Muscle layer of colon (tissue), 2 donors: ENCODE results near the gene PIWIL4.

Experiments used
- H3K27ac ChIP-seq: one replicate; pipeline ENCODE4 v1.7.0; 2013; ENCODE audit warnings: low read depth, mild to moderate bottlenecking, low read length, moderate library complexity
- H3K27me3 ChIP-seq, 2 donors: one replicate each; pipeline ENCODE4 v1.7.0; 2013; ENCODE audit warnings: low read length in 2 of 2, mild to moderate bottlenecking in 2 of 2; ENCODE audit not compliant: insufficient read depth in 2 of 2, control insufficient read depth in 1 of 2
- H3K36me3 ChIP-seq: one replicate; pipeline ENCODE4 v1.7.0; 2013; ENCODE audit warnings: mild to moderate bottlenecking, low read length; ENCODE audit not compliant: insufficient read depth
- H3K4me1 ChIP-seq: one replicate; pipeline ENCODE4 v1.7.0; 2013; ENCODE audit warnings: mild to moderate bottlenecking, low read length; ENCODE audit not compliant: insufficient read depth
- H3K4me3 ChIP-seq, 2 donors: one replicate each; pipeline ENCODE4 v1.7.0; 2013; ENCODE audit warnings: low read length in 2 of 2, low read depth in 1 of 2, mild to moderate bottlenecking in 1 of 2, moderate library complexity in 1 of 2
- H3K9ac ChIP-seq: one replicate; pipeline ENCODE4 v1.7.0; 2013; ENCODE audit warnings: low read length
- H3K9me3 ChIP-seq: one replicate; pipeline ENCODE4 v1.7.0; 2013; ENCODE audit warnings: mild to moderate bottlenecking, low read length
- donor health status: abdominal sarcoma.
- donor health status: Adenocarcinoma of cecum.

Gene PIWIL4

GRCh38 chr11:94533696-94534630 is 33.2 kb upstream of the PIWIL4 start:
- Histone ChIP-seq H3K4me1 (no peaks in the 10 kb centered on the region), H3K36me3 (no peaks in the 10 kb centered on the region), H3K9me3 (no peaks in the 10 kb centered on the region), H3K4me3 (no peak overlapping the region), H3K27ac (no peak overlapping the region), H3K9ac (no peak overlapping the region), H3K27me3 (no peaks in the 10 kb centered on the region)

DNA sequence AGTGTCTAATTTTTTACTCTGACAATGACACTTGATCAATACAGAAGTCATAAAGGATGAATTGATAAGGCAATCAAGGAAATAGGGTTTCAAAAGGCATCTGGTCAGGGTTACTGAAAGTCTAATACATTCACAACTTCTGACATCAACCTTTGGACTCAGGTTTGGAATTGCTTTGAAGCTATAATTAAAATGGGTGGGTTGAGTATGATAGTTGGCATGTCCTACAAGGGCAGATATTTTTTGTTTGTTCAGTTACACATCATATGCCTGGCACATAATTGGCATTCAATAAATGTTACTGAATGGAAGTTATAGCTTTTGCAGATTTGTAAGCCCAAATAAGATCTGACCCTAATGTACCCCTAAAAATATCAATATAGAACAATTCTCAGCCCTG is 30.8 kb upstream of the PIWIL4 start:
- Histone ChIP-seq H3K36me3 (no peaks in the 10 kb centered on the region), H3K9ac (no peak overlapping the region), H3K27ac (no peak overlapping the region), H3K4me1 (no peaks in the 10 kb centered on the region), H3K27me3 (no peaks in the 10 kb centered on the region), H3K4me3 (no peak overlapping the region), H3K9me3 (no peaks in the 10 kb centered on the region)

DNA sequence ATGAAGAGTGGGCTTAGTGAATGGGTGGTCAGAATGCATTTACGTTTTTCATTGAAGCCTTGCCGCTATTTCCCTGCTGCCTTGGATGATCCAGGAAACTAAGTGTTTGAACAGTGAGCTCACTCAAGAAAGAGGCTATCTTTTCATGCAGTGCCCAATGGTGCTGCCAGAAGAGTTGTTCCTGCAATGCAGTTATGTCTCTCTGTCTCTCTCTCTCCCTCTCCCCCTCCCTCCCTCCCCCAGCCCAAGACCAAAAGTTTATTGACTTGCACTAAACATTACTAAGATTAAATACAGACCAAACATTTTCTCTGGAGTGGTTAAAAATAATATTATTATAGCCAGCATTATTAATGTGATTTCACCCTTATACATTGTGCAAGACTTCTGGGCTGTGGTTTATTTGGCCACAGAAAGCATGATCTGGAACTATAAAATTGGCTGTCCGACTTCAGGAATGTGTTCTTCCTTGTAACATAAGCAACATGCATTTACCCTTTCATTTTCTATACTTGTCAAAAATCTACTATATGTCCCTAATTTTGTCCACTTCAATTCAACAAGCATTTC is 30.1 kb upstream of the PIWIL4 start:
- no peak overlapping the region for H3K4me3 ChIP-seq
- H3K9ac ChIP-seq: no peak overlapping the region
- no peaks in the 10 kb centered on the region for H3K27me3 ChIP-seq
- no peaks in the 10 kb centered on the region for H3K36me3 ChIP-seq
- no peaks in the 10 kb centered on the region for H3K9me3 ChIP-seq
- H3K27ac ChIP-seq: no peak overlapping the region
- no peaks in the 10 kb centered on the region for H3K4me1 ChIP-seq

GRCh38 chr11:94539420-94539819 is 27.7 kb upstream of the PIWIL4 start:
- Histone ChIP-seq H3K27me3 (no peaks in the 10 kb centered on the region), H3K9me3 (no peaks in the 10 kb centered on the region), H3K36me3 (no peaks in the 10 kb centered on the region), H3K27ac (no peak overlapping the region), H3K4me1 (peaks cover 7% of the 10 kb centered on the region), H3K9ac (no peak overlapping the region), H3K4me3 (no peak overlapping the region)

- peak within 1 kb of the TSS; percentile 61 to 63 for H3K4me3 ChIP-seq
- peaks cover 34% of the 10 kb centered on the region for H3K4me1 ChIP-seq
- H3K27me3 ChIP-seq: no peaks in the 10 kb centered on the region
- no peaks in the 10 kb centered on the region for H3K9me3 ChIP-seq
- H3K27ac ChIP-seq: peak within 1 kb of the TSS; percentile 98
- peak within 1 kb of the TSS; percentile 83 for H3K9ac ChIP-seq
- H3K36me3 ChIP-seq: peaks cover 5% of the 10 kb centered on the region
Observed at GRCh38 chr11:94543695-94544645, 23.2 kb upstream of the PIWIL4 start, which contains the start of gene FUT4. FUT4 (plus strand) TSS chr11:94543921; CDS start chr11:94544134, 213 bp downstream.

GRCh38 chr11:94544646-94545263 is 22.4 kb upstream of the PIWIL4 start:
- Histone ChIP-seq H3K9ac (peak overlapping the region; percentile 83), H3K4me1 (peaks cover 38% of the 10 kb centered on the region)

DNA sequence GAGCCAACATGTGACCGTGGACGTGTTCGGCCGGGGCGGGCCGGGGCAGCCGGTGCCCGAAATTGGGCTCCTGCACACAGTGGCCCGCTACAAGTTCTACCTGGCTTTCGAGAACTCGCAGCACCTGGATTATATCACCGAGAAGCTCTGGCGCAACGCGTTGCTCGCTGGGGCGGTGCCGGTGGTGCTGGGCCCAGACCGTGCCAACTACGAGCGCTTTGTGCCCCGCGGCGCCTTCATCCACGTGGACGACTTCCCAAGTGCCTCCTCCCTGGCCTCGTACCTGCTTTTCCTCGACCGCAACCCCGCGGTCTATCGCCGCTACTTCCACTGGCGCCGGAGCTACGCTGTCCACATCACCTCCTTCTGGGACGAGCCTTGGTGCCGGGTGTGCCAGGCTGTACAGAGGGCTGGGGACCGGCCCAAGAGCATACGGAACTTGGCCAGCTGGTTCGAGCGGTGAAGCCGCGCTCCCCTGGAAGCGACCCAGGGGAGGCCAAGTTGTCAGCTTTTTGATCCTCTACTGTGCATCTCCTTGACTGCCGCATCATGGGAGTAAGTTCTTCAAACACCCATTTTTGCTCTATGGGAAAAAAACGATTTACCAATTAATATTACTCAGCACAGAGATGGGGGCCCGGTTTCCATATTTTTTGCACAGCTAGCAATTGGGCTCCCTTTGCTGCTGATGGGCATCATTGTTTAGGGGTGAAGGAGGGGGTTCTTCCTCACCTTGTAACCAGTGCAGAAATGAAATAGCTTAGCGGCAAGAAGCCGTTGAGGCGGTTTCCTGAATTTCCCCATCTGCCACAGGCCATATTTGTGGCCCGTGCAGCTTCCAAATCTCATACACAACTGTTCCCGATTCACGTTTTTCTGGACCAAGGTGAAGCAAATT is 21.7 kb upstream of the PIWIL4 start:
- no peak overlapping the region for H3K9ac ChIP-seq
- H3K27ac ChIP-seq: peak overlapping the region; percentile 35
- H3K9me3 ChIP-seq: no peaks in the 10 kb centered on the region
- H3K36me3 ChIP-seq: peaks cover 5% of the 10 kb centered on the region
- no peaks in the 10 kb centered on the region for H3K27me3 ChIP-seq
- peaks cover 38% of the 10 kb centered on the region for H3K4me1 ChIP-seq
- H3K4me3 ChIP-seq: peak overlapping the region; percentile 61 to 63

More at GRCh38 chr11:94544646-94545263, 22.4 kb upstream of the PIWIL4 start:
- Histone ChIP-seq H3K27me3 (no peaks in the 10 kb centered on the region), H3K4me3 (peak overlapping the region; percentile 61 to 63), H3K27ac (peak overlapping the region; percentile 35), H3K36me3 (peaks cover 5% of the 10 kb centered on the region), H3K9me3 (no peaks in the 10 kb centered on the region)

DNA sequence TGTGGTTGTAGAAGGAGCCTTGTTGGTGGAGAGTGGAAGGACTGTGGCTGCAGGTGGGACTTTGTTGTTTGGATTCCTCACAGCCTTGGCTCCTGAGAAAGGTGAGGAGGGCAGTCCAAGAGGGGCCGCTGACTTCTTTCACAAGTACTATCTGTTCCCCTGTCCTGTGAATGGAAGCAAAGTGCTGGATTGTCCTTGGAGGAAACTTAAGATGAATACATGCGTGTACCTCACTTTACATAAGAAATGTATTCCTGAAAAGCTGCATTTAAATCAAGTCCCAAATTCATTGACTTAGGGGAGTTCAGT is 21.1 kb upstream of the PIWIL4 start:
- Histone ChIP-seq H3K27me3 (no peaks in the 10 kb centered on the region), H3K27ac (no peak overlapping the region), H3K4me1 (peaks cover 38% of the 10 kb centered on the region), H3K9me3 (no peaks in the 10 kb centered on the region), H3K9ac (no peak overlapping the region), H3K36me3 (peaks cover 5% of the 10 kb centered on the region), H3K4me3 (peak overlapping the region in 1 of 2 donors; percentile 63)

DNA sequence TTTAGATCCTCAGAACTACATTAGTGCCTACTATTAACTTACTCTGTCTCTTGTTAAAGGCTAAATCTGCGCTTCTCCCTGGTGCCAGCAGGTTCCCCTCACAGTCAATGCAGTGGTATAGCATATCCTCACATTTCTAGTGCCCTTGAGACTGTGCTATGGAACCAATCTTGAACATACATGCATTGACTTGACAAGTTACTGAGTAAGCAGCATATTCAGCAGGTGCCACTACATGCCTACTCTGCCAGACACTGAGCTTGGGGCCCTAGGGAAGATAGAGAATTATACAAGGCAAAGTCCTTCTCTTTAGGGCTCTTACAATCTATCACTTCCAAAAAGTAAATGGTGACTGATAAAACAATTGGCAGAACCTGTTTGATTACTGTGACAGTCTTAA is 20.3 kb upstream of the PIWIL4 start:
- H3K27ac ChIP-seq: no peak overlapping the region
- H3K9ac ChIP-seq: no peak overlapping the region

DNA sequence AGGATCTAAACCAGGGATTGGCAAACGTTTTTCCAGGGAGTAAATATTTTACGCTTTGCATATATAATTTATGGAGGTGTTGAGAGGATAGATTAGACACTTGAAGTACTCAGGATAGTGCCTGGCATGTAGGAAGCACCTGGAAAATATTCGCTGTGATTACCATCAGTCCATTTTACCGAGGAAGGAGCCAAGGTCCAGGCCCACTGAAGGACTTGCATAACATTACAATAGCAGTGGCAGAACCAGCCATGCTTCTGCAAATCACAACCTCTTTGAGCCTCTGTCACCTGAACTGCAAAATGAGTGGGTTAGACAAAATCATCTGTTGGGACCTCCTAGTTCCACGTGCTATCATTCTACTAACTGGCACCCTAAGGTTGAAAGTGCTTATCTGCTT is 18.0 kb upstream of the PIWIL4 start:
- Histone ChIP-seq H3K9ac (no peak overlapping the region), H3K4me1 (peaks cover 31% of the 10 kb centered on the region), H3K27me3 (no peaks in the 10 kb centered on the region), H3K9me3 (no peaks in the 10 kb centered on the region), H3K36me3 (peaks cover 5% of the 10 kb centered on the region), H3K27ac (no peak overlapping the region), H3K4me3 (no peak overlapping the region)

More for the DNA sequence above, 20.3 kb upstream of the PIWIL4 start:
- Histone ChIP-seq H3K4me1 (peaks cover 38% of the 10 kb centered on the region), H3K4me3 (no peak overlapping the region), H3K9me3 (no peaks in the 10 kb centered on the region), H3K27me3 (no peaks in the 10 kb centered on the region), H3K36me3 (peaks cover 5% of the 10 kb centered on the region)
